ENCODE measurements around the gene WNT2B. TPM values are rescaled to one million over a fixed set of nuclear protein-coding genes. Genes with fewer than 3 reads are reported as not detected.
A peak's percentile ranks its signal among the peaks of the same experiment; 100 is the strongest.
"Not testable (repeated sequence)": the region's sequence is repeated elsewhere in the genome, so short reads cannot be mapped to it uniquely, and the experiment has no call there.

Gene WNT2B
- total RNA-seq (2014; rRNA removed; shearing (Covaris generic)) = 0.98 and 1.5 TPM in 2 replicates
- polyA plus RNA-seq (2014; cell fraction: nucleus; rRNA removed) = 0.13 and 1.9 TPM in 2 replicates

GRCh38 chr1:112508278-112509004, at the start of gene WNT2B:
Gene WNT2B (plus strand): TSS chr1:112508965. CDS start chr1:112509263, 298 bp downstream.
- DNase-seq (ENCODE audit: extremely low read depth, low read depth) = no peak

DNA sequence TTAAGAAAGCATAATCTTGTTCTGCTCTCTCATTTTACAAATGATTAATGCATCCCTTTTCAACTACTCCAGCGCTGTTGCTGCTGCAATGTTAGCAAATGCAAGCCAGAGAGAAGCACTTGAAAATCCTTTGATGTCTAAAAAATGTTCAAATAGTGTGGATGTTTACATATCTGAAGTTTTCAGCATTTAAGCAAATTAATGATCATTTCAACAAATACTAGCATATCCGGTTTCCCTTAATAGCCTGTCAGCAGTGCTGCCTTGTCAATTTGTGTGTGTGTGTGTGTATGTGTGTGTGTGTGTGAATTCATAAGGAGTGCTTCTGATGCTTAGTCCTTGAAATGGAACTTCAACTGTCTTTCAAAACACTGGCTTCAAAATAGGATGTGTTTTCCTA, 48.1 kb upstream of the WNT2B start:
- no peak for DNase-seq (ENCODE audit: extremely low read depth, low read depth)

DNA sequence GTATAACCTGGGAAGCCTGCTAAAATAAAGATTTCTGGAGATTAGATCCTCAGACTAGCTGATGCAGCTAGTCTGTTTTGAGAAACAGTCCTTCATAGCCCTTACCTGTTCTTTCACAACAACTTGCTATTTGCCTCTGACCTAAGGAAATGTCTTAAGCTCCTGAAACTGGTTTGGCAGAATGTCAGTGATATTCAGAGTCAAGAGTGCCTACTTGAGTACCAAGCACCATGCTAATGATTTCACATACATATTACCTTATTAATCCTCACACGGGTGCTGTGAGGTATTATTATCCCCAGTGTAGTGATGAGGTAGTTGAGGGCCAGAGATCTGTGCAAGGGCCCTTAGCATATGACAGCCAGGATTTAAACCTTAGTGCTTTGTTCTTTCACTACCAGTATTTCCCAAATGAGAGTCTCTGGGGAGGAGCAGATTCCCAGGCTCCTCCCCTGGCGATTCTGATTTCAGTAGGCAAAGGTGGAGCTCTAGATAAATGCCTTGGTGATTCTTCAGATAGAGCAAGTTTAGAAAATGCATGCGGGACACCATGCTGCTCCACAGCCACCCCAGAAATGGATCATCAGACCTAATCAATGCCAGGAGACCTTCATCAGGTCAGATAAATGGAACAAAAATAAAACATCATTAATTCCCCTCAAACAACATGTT, 47.4 kb upstream of the WNT2B start:
- no peak for DNase-seq (ENCODE audit: extremely low read depth, low read depth)

DNA sequence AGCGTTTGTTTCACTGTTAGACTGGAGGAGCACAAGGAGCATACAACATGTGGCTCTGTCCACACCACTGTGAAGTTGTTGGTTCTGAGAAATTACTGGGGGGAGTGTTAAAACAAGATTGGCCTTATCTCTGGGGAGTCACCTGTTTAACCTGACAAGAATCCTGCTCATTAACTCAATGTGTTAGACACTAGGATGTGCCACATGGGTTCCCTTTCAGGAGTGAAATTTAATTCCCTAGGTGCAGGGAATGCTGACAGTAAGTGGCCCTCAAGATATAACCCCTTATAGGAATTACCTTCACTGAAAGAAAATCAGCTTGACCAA, 45.8 kb upstream of the WNT2B start:
- no peak for DNase-seq (ENCODE audit: extremely low read depth, low read depth)

- no peak for DNase-seq (ENCODE audit: extremely low read depth, low read depth)
Measured at GRCh38 chr1:112464501-112464900, 44.3 kb upstream of the WNT2B start.

DNA sequence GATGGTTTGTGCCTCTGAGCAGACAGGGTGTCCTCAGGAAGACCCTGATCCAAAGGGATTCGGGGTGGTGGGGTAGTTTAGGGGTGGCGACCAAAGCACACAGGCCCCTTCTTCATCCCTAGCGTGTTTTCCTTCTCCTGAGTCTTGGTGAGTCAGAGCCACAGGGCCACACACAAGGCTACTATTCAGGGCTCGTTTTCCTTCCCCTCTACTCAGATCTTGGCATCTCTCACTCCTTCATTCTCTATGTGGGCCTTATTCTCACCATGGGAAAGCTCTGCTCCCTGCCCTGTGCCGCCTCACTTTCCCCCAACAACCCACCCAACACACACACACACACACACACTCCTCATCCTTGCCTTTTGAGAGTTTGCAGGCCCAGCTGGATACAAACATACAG, 43.6 kb upstream of the WNT2B start:
- DNase-seq (ENCODE audit: extremely low read depth, low read depth) = no peak

DNA sequence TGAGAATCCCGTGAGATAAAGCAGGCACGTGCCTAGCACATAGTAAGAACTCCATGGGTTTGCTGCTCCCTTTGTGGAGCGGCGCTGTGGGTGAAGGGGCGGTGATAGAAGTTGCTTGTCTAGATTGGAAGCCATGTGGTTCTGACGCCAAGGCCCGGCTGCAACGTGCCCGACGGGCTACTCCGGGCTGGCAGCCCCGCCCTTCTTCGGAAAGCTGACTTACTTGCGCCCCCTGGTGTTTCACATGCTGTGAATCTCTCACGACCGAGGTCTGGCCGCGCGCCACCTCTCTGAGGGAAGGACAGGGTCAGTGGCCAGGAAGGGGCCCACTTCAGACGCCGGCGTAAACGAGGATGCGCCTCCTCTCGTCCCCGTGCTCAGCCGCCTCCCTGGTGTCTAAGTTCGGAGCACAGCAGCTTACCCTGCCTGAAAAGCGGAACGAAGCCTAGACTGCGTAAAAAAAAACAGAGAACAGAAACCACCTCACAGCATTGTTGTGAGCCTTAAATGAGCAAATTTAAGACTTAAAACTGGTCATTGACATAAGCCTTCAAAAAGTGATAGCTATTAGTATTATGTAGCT, 42.6 kb upstream of the WNT2B start:
- DNase-seq (ENCODE audit: extremely low read depth, low read depth) = peak; percentile 84

- not testable (repeated sequence) for DNase-seq (ENCODE audit: extremely low read depth, low read depth)
Measured at GRCh38 chr1:112470324-112470723, 38.4 kb upstream of the WNT2B start.

GRCh38 chr1:112470966-112471365, 37.8 kb upstream of the WNT2B start:
- DNase-seq (ENCODE audit: extremely low read depth, low read depth) = no peak

GRCh38 chr1:112472142-112472541, 36.6 kb upstream of the WNT2B start:
- DNase-seq (ENCODE audit: extremely low read depth, low read depth) = no peak

- DNase-seq (ENCODE audit: extremely low read depth, low read depth) = no peak
Measured at GRCh38 chr1:112477550-112477949, 31.2 kb upstream of the WNT2B start.

DNA sequence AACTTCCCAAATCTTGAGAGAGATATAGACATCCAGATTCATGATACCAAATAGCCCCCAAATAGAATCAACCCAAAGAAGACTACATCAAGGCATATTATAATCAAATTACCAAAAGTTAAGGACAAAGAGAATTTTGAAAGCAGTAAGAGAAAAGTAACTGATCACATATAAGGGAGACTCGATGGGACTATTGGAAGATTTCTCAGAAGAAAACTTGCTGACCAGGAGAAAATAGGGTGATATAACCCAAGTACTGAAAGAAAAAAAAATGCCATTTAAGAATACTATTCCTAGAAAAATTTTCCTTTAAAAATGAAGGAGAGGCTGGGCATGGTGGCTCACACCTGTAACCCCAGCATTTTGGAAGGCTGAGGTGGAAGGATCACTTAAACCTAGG, 30.5 kb upstream of the WNT2B start:
- DNase-seq (ENCODE audit: extremely low read depth, low read depth) = no peak

DNA sequence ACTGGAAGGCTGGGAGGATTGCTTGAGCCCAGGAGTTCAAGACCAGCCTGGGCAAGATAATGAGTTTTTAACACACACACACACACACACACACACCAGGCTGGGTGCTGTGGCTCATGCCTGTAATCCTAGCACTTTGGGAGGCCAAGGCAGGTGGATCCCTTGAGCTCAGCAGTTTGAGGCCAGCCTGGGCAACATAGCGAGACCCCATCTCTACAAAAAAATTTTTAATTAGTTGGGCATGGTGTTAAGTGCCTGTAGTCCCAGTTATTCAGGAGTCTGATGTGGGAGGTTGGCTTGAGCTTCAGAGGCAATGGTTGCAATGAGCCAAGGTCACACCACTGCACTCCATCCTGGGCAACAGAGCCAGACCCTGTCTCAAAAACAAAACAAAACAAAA, 22.7 kb upstream of the WNT2B start:
- DNase-seq (ENCODE audit: extremely low read depth, low read depth) = not testable (repeated sequence)

- not testable (repeated sequence) for DNase-seq (ENCODE audit: extremely low read depth, low read depth)
Measured at GRCh38 chr1:112487686-112488085, 21.1 kb upstream of the WNT2B start.

GRCh38 chr1:112488141-112488540, 20.6 kb upstream of the WNT2B start:
- no peak for DNase-seq (ENCODE audit: extremely low read depth, low read depth)

- DNase-seq (ENCODE audit: extremely low read depth, low read depth) = no peak
Measured at GRCh38 chr1:112492076-112492475, 16.7 kb upstream of the WNT2B start.

DNA sequence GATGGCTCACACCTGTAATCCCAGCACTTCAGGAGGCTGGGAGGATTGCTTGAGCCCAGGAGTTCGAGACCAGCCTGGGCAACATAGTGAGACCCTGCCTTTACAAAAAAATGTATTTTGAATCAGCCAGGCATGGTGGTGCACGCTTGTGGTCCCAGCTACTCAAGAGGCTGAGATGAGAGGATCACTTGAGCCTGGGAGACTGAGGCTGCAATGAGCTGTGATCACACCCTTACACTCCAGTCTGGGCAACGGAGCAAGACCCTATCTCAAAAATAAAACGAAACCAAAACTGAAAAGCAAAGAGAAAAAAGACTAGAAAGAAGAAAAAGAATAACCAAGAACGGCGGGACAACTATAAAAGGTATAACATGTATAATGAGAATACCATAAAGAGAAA, 15.4 kb upstream of the WNT2B start:
- no peak for DNase-seq (ENCODE audit: extremely low read depth, low read depth)

- DNase-seq (ENCODE audit: extremely low read depth, low read depth) = no peak
Measured at GRCh38 chr1:112496290-112496689, 12.5 kb upstream of the WNT2B start.

DNA sequence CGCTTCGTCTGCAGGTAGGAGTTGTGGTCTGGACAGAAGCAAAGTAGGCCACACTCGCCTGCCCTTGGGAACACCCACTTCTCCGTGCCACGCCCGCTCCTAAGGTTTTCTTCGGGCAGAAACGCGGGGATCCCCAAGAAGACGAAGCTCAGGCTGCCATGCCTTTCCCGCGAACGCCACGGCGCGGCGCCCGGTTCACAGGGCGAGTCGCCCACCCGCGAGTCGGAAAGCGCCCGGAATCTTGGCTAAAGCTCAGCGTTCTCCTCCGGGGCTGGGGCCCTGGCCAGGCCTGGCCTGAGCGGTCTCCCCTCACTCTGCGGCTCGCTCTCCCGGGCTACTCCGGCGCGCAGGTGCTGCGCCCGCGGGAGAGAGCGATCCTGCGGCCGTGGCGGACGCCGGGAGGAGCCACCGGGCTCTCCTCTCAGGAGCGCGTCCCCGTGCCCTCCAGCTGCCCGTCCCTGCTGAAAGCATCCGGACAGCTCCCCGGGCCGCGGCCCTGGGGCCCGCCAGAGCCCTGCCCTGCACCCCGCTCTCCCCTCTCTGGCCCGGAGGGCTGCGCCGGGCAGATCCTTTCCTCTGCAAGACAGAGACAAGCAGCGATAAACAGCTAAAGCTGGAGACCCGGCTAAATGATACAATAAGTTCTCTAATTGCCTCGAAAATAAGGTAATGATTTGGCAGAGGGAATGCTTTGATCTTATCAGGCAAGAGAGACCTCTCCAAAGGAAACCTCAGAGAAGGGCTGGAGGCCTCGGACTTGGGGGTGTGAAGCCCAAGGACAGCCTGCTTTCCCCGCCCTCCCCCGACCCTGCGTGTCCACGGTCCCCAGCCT, 6.7 kb upstream of the WNT2B start:
- peak; percentile 40 for DNase-seq (ENCODE audit: extremely low read depth, low read depth)

- no peak for DNase-seq (ENCODE audit: extremely low read depth, low read depth)
Measured at GRCh38 chr1:112502826-112503225, 5.9 kb upstream of the WNT2B start.

- DNase-seq (ENCODE audit: extremely low read depth, low read depth) = no peak
Measured at GRCh38 chr1:112504001-112504660, 4.6 kb upstream of the WNT2B start.
